NT2/D1 (cell line): Measurements from ENCODE around the gene PRDM4.

Experiments used
- SUZ12 ChIP-seq: IDR thresholded peaks from 2 replicates; pipeline ENCODE4 v1.6.1; 2011; ENCODE audit not compliant: insufficient read length, insufficient read depth; ENCODE audit errors: extremely low read depth
- YY1 ChIP-seq: IDR thresholded peaks from 2 replicates; pipeline ENCODE4 v1.6.1; 2011; ENCODE audit not compliant: insufficient read length, insufficient read depth

DNA sequence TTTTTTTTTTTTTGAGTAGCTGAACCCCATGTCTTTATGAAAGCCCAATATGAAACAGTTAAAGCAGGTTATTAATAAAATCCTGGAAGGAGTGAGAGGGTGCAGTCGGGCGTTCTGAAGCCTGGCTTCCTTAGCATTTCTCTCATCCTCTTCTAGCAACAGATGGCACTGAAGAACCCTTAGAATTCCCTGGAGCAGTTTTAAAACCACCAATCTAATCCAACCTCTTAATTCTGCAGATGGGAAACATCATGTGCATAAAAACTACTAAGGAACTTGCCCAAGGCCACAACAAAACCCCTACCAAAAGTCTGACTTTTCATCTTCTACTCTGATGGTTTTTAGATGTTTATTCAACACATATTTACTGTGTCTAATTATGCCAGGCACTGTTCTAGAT, 25.2 kb downstream of the PRDM4 start:
- no peak for TF ChIP-seq YY1
- no peak for TF ChIP-seq SUZ12
